ENCODE data around the gene TRIM34.

DNA sequence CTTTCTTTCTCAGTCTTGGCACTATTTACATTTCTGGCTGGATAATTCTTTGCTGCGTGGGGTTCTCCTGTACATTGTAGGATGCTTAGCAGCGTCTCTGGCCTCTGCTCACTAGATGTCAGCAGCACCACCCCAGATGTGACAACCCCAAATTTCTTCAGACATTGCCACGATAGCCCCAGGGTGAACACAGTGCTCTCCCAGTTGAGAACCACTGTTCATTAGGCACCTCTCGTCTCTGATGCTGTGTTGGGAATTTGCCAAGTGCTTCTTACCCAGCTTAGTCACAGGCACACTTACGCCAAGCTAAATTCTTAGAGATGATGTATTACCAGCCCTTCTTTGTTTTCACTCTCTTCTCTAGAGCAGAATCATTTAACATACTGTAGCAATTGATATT is 19.0 kb upstream of the TRIM34 start:
- TF ChIP-seq POLR2A (IDR thresholded peaks at IDR 0.05) (no peak), EP300 (IDR thresholded peaks at IDR 0.05; ENCODE audit: low read depth) (no peak), CTCF (IDR thresholded peaks at IDR 0.05) (no peak)

Data from transverse colon (tissue), 3 donors.